SH-SY5Y (cell line): ENCODE measurements around the gene ZBTB1.

Experiments
- GATA2 ChIP-seq: IDR thresholded peaks from 2 replicates; pipeline ENCODE4 v1.6.1; 2011; ENCODE audit warnings: mild to moderate bottlenecking, low read depth, low read length
- GATA3 ChIP-seq: IDR thresholded peaks from 2 replicates; pipeline ENCODE4 v1.6.1; 2011; ENCODE audit warnings: low read depth, mild to moderate bottlenecking, low read length, moderate library complexity

The ZBTB1 gene

DNA sequence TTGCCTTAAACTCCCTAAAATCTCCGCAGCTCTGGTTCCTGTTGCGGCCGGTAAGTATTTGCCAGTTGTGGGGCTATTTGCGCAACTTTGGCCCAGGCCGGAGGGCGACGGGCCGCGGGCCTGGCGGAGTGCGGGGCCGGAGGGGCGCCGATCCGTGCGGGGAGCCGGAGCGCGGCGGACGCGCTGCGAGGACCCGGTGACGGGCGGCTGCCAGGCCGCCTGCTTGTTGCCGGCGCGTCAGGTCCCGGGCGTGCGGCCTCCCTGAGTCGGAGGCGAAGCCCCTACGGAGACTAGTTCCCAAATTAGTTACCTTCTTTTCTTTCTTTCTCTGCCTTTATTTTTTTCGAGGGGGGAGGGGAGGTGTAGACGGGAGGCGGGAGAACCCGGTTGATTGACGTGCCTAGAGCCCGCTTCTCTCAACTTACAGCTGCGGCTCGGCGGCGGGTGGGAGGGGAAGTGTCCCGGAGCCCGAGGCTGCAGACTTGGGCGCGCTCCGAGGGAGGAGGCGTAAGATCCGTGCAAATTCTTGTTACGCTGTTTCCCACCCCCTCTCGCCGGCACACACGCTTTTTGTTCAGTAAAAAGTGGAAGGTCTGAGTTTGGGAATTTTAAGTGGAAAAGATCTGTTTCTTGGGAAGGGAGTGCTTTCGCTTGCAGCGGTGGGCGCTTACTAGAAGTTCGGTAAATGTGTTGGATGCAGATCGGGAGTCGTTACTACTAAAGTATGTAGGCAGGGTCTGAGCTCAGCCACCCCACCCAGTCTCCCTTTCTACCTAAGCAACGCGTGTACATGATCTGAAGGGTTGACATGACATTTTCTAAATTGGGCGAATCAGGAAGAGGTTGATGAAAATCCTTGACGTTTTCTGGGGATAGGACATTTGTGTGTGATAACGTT lies 576 bp downstream of the ZBTB1 start:
- TF ChIP-seq GATA3 (no peak), GATA2 (no peak)

DNA sequence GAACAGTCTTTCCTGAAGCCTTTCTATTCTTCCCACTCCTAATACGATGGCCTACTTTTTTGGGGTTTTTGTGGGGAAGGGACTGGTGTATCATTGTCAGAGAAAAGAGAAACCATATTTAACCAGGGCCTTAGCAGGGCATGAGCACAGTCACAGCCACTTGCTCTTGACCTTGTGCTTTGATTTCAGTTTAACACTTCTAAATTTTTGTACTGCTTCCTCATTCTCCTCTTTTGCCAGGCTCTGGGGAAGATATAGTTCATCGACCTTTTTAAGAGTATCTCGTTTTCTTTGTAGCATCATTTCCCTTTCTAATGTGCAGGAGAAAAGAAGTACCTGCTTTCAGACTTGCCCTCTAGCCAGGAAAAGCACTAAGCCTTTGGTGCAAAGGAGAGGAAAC lies 2.2 kb downstream of the ZBTB1 start:
- TF ChIP-seq GATA2 (no peak), GATA3 (no peak)

DNA sequence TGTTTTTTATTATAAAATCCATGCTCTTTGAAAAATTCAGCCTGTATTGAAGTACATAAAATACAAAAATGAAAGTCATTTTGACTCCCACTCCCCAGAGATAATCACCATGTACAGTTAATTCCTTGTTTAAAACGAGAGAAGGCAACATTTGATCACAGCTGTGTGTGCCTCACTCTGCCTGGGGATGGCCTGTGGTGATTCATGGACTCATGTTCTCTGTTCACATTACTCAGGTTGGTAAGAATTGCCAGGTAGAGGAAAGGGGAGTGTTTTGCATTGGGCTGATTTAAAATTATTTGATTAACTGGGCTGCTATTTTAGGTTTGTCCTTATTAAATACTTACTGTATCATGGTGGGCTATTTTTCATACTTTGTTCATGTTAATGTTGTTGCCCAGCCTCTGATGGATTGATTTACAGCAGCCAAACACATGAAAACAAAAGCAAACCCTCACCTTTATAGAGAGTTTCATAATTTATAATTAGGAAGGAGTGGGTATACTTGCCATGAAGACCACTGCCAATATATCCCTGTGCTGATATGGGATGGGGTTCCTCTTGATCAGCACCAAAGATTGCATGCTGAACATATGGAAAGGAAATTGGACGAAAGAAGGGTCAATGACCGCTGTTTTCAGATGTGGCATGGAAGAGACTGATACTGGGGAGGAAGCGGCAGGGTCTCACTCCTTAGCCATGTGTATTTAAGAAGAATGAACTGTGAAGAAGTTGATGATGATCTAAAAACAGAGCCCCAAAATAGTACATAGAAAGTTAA lies 3.0 kb downstream of the ZBTB1 start:
- TF ChIP-seq GATA3, result no peak
- TF ChIP-seq GATA2, result no peak

DNA sequence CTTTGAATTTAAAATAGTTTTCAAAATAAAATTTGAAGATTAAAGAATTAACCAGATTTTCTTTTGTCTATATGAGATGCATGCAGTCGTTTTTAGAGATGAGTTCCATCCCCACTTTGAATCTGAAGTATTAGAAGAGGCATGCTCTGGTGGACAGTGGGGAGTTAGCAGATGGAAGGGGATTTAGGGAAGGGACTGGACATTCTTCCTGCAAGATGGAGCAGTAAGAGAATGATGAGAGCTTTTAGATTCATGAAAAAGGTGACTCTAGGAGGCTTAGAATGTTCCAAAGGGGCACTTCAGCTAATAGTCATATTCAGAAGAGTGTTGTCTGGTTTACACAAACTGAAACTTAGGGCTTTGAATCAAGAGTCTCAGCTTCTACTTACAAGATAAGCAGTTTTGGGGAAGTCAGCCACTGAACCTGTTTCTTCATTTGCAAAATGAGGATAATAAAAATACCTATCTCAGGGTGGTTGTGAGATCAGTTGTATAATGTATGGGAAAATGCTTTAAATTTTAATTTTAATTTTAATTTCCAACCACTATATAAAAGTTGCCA lies 3.7 kb downstream of the ZBTB1 start:
- TF ChIP-seq GATA2, result no peak
- no peak for TF ChIP-seq GATA3

DNA sequence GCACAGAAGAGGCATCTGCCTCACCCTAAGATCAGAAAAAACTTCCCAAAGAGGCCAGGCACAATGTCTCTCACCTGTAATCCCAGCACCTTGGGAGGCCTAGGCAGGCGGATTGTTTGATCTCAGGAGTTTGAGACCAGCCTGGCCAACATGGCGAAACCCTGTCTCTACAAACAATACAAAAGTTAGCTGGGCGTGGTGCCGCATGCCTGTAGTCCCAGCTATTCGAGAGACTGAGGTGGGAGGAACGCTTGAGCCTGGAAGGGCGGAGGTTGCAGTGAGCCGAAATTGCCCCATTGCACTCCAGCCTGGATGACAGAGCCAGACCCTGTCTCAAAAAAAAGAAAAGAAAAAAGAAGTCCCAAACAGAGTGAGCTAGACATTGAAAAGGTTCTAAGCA lies 4.5 kb downstream of the ZBTB1 start:
- TF ChIP-seq GATA3 (no peak), GATA2 (no peak)

DNA sequence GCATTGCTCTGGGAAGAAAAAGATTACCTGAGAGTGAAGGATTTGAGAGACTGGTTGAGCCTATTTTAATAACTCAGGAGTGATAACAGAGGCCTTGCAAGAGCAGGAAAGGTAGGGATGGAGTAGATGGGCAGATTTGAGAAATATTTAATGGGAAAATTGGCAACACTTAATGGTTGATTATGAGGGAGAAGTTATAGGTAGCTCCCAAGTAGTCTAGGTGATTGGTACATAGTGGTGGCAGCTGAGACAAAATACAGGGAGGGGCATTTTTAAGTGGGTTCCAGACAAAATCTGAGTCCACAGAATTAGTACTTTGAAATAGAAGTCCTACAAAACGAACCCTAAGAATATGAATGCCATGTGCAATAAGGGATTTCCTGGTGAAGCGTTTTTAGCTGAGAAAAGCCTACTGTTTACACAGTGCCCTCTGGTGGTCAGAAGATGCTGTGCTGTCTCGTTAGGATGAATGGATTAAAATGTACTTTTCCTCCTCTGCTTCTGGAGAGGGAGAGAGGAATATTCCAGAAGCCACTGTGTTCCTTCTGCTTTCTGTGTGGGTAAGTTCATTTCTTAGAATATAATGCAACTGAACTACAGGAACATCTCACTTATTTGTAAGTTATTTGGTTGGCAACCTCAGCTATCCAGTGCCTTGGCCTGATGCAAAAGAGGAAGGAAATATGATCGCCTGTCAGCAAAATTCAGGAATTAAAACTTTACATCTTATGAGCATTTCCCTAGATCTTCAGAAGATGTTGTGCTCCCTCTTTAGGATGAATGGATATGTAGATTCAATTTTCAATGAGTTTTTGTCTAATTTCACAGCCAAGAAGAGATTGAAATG lies 6.5 kb downstream of the ZBTB1 start:
- TF ChIP-seq GATA3 (no peak), GATA2 (no peak)

DNA sequence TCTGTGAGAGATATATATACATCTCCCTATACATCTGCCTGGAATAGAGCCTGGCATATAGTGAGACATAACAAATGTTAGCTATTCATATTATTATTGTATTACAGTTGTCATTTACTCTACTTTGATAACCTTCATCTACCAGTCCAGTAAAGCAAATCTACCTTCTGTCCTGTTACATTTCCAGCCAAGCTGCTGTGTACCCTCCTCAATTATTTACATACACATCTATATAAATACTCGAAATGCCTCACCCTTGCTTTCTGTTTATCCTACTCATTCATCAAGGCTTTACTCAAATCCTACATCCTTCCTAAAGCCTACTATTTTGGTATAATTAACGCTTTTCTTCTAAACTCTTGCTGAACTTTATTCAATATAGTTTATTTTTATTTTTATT lies 8.7 kb downstream of the ZBTB1 start:
- TF ChIP-seq GATA3 (no peak), GATA2 (no peak)

DNA sequence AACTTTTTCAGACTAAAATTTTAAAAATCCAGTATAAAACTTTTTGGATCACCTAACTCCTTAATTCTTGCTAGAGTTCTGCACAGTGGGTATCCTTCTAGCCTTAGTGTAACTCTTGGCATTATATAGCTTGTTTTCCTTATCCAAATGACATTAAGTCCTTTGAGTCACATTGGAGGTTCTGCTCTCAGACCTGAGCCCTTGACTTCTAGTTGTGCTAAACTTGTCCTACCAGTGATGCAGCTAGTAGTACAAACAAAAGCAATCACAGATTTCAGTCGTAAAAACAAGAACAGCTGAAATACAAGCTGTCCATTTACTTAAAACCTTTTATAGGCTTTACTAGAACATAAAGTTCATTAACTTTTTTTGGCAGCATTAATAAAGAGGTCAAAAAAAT lies 10.5 kb downstream of the ZBTB1 start:
- no peak for TF ChIP-seq GATA3

DNA sequence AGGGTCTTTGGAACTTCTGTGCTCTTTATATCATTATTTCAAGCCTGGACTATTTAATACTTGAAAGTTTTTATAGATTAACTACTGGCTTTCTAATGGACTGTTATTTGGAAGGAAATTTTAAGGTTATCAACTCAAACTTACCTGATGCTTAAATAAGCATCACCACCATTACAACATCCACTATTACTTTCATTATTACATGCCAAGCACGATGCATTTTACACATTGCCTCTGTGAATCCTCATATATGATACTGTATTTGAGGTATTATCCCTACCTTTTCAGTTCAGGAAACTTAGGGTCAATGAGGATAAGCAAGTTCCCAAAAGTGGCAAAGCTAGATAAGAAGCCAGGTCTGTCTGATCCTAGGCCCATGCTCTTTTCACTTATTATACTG lies 12.4 kb downstream of the ZBTB1 start:
- TF ChIP-seq GATA2 (no peak), GATA3 (no peak)

DNA sequence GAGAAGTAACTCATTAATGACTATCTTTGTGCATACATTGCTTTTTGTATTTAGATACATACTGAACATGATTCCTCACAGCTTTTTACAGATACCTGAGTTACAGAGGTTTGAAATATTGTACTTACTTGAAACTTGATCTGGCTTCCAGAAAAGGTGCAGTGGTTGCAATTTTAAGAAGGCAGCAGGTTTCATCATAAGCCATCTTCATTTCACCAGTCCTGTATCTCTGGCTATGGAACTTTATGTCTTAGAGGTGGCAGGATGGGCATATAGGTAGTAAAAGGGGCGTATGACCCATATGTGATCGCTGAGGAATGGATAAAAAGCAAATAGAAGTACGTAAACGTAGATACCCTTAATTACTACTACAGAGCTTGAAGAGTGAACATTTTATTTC lies 13.7 kb downstream of the ZBTB1 start:
- TF ChIP-seq GATA2 (no peak), GATA3 (no peak)

DNA sequence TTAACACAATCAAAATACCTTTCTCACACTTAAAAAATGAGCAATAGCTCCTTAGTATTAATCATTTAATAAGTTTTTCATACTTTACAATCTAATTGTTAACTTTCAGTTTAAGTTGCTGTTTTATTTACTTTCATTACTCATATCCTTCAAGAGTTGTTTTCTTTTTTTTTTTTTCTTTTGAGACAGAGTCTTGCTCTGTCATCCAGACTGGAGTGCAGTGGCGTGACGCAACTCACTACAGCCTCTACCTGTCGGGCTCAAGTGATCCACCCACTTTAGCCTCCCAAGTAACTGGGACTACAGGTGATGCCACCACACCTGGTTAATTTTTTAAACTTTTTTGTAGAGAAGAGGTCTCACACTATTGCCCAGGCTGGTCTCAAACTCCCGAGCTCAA lies 16.1 kb downstream of the ZBTB1 start:
- TF ChIP-seq GATA3, result no peak
- TF ChIP-seq GATA2, result no peak

DNA sequence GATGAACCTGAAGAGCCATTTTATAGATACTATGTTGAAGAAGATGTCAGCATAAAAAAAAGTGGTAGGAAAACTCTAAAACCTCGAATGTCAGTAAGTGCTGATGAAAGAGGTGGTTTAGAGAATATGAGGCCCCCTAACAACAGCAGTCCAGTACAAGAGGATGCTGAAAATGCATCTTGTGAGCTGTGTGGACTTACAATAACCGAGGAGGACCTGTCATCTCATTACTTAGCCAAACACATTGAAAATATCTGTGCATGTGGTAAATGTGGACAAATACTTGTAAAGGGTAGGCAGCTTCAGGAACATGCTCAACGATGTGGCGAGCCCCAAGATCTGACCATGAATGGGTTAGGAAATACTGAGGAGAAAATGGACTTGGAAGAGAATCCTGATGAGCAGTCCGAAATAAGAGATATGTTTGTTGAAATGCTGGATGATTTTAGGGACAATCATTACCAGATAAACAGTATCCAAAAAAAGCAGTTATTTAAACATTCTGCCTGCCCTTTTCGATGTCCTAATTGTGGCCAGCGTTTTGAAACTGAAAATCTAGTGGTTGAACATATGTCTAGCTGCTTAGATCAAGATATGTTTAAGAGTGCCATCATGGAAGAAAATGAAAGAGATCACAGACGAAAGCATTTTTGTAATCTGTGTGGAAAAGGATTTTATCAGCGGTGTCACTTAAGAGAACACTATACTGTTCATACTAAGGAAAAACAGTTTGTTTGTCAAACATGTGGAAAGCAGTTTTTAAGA lies 18.2 kb downstream of the ZBTB1 start:
- TF ChIP-seq GATA2 (no peak), GATA3 (no peak)

DNA sequence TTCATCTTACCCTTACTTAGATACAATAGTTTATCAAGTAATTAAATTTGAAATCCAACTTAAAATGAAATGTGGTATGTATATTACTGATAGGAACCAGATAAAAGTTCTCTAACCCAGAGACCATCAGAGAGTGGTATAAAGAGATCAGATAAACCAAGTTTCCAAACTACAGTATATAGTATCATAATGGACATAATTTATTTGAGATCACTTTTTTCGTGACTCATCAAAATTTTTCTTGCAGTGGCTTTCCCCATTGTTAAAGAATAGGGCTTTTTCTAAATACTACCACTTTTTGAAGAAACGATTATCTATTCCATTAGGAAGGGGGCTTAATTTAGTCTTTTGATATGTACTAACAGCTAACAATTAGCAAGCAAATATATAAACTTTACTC lies 20.8 kb downstream of the ZBTB1 start:
- no peak for TF ChIP-seq GATA3
- no peak for TF ChIP-seq GATA2

DNA sequence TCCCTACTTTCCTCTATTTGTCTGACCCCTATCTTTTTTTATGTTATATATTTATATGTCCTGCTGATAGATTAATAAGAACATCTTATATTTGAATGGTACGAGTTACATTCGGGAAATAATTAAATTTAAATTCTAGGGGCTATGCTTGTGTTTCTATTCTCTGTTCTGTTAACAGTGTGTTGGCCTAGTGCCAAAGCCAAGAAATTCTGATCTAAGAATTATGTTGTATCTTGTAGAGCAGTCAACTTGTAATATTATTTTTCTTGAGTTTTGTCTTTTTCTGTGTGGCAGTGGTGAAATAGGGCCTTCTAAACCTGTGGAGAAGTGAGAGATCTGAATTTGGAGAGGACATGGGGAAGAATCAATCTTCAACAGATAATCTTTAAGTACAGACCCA lies 27.0 kb downstream of the ZBTB1 start:
- TF ChIP-seq GATA3 (no peak), GATA2 (no peak)
